Parathyroid adenoma (tissue), 2 donors: ENCODE results near the gene DHX30.

ENCODE experiments used
- H2AFZ ChIP-seq: fragments of 300-600 bp; sonication (generic); one replicate; pipeline ENCODE4 v1.7.0; 2017; ENCODE audit warnings: antibody characterized with exemption, mild to moderate bottlenecking
- H3K27ac ChIP-seq: fragments of 300-600 bp; sonication (generic); one replicate; pipeline ENCODE4 v1.7.0; 2017
- H3K27me3 ChIP-seq: fragments of 300-600 bp; sonication (generic); one replicate; pipeline ENCODE4 v1.7.0; 2017; ENCODE audit warnings: low read length; ENCODE audit not compliant: control insufficient read depth, insufficient read depth
- H3K36me3 ChIP-seq: fragments of 300-600 bp; sonication (generic); one replicate; pipeline ENCODE4 v1.7.0; 2017; ENCODE audit warnings: low read length; ENCODE audit not compliant: control insufficient read depth, insufficient read depth
- H3K4me1 ChIP-seq: fragments of 300-600 bp; sonication (generic); one replicate; pipeline ENCODE4 v1.7.0; 2017; ENCODE audit warnings: control low read depth
- H3K4me2 ChIP-seq: fragments of 300-600 bp; sonication (generic); one replicate; pipeline ENCODE4 v1.7.0; 2017; ENCODE audit warnings: low read length
- H3K4me3 ChIP-seq: fragments of 300-600 bp; sonication (generic); one replicate; pipeline ENCODE4 v1.7.0; 2017; ENCODE audit warnings: low read depth, low read length
- H3K79me2 ChIP-seq: fragments of 300-600 bp; sonication (generic); one replicate; pipeline ENCODE4 v1.7.0; 2017; ENCODE audit warnings: control low read depth
- H3K9ac ChIP-seq: fragments of 300-600 bp; sonication (generic); one replicate; pipeline ENCODE4 v1.7.0; 2017; ENCODE audit warnings: mild to moderate bottlenecking
- H3K9me3 ChIP-seq: fragments of 300-600 bp; sonication (generic); one replicate; pipeline ENCODE4 v1.7.0; 2017; ENCODE audit warnings: low read length; ENCODE audit not compliant: control insufficient read depth
- TF ChIP-seq, protein P1 (sequence below): fragments of 300-600 bp; sonication (generic); IDR thresholded peaks from one replicate; pipeline ENCODE4 v1.7.0; 2017; ENCODE audit warnings: antibody characterized with exemption, mild to moderate bottlenecking
- donor health status: primary hyperparathyroidism.

DHX30 gene

DNA sequence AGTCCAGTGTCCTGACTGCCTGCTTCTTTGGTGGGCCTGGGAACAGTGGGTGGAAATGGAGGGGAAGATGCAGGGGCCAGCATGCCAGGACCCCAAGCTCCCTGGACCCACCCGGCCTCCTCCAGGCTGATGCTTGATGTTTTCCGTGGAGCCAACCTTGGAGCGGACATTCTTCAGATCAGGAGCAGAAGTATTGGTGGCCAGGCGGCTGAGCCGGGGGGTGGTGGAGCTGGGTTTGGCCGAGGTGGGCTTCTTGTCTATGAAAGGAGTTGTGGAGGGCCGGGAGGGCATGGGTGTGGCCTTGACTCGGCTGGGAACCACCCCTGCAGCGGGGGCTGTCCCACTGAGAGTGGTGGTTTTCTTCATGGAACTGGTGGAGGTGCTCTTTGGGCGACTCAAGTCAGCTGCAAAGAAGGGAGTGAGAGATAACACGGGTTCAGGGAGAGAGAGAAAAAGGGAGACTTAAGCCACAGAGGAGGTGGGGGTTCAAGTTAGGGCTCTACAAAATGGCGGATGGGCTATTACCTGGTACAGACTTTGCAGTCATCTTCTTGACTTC, 67.8 kb downstream of the DHX30 start:
- no peaks in the 10 kb centered on the region for H3K36me3 ChIP-seq
- H3K27me3 ChIP-seq = no peaks in the 10 kb centered on the region
- H3K9ac ChIP-seq = no peak overlapping the region
- H3K4me3 ChIP-seq = no peak overlapping the region
- TF ChIP-seq, protein P1, sequence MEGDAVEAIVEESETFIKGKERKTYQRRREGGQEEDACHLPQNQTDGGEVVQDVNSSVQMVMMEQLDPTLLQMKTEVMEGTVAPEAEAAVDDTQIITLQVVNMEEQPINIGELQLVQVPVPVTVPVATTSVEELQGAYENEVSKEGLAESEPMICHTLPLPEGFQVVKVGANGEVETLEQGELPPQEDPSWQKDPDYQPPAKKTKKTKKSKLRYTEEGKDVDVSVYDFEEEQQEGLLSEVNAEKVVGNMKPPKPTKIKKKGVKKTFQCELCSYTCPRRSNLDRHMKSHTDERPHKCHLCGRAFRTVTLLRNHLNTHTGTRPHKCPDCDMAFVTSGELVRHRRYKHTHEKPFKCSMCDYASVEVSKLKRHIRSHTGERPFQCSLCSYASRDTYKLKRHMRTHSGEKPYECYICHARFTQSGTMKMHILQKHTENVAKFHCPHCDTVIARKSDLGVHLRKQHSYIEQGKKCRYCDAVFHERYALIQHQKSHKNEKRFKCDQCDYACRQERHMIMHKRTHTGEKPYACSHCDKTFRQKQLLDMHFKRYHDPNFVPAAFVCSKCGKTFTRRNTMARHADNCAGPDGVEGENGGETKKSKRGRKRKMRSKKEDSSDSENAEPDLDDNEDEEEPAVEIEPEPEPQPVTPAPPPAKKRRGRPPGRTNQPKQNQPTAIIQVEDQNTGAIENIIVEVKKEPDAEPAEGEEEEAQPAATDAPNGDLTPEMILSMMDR = no peak
- no peaks in the 10 kb centered on the region for H3K79me2 ChIP-seq
- H3K9me3 ChIP-seq = no peaks in the 10 kb centered on the region
- no peak overlapping the region for H2AFZ ChIP-seq
- H3K27ac ChIP-seq = no peak overlapping the region
- no peak overlapping the region for H3K4me2 ChIP-seq
- no peaks in the 10 kb centered on the region for H3K4me1 ChIP-seq

DNA sequence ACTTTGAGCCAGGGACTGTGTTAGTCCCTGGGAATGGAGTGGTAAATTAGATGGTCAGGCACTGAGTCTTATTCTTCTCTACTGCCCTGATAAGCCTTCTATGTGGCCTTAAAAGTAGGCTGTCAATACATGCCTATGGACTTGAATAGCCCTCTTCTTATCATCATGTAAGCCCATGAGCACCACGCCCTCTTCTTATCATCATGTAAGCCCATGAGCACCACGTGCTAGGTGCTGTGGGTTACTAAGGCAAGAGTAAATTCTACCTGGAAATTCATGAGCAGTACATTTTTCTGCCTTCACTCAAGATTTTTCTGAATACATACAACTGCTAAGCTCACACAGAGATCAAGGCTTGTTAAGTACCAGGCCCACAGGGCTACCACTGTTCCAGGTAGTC, 68.5 kb downstream of the DHX30 start:
- Histone ChIP-seq H3K4me2 (no peak overlapping the region), H3K36me3 (no peaks in the 10 kb centered on the region), H2AFZ (no peak overlapping the region), H3K4me1 (no peaks in the 10 kb centered on the region), H3K9ac (no peak overlapping the region), H3K4me3 (no peak overlapping the region), H3K9me3 (no peaks in the 10 kb centered on the region), H3K27me3 (no peaks in the 10 kb centered on the region), H3K27ac (no peak overlapping the region), H3K79me2 (no peaks in the 10 kb centered on the region)
- TF ChIP-seq, protein P1 = no peak

DNA sequence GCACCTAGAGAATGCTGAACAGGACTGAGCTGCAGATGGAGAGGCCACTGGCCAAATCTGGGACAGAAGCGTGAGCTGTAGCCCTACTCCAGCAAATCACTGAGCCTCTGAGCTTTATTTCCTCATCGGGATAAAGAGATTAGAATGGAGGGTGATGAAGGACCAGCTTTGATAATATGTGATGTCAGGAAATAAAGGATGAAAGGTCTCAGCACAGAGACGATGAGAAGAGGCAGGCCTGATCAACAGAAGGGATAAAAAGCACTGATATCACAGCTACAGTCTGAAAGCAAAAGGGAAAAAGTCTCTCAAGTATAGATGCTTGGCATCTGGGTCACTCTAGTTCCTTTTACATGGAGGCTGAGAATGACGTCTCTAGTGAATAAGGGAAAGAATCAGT, 70.0 kb downstream of the DHX30 start:
- TF ChIP-seq, protein P1 = no peak
- Histone ChIP-seq H3K27me3 (no peaks in the 10 kb centered on the region), H3K4me3 (no peak overlapping the region), H3K9ac (no peak overlapping the region), H3K9me3 (no peaks in the 10 kb centered on the region), H2AFZ (no peak overlapping the region), H3K36me3 (no peaks in the 10 kb centered on the region), H3K27ac (no peak overlapping the region), H3K79me2 (no peaks in the 10 kb centered on the region), H3K4me2 (no peak overlapping the region), H3K4me1 (no peaks in the 10 kb centered on the region)

DNA sequence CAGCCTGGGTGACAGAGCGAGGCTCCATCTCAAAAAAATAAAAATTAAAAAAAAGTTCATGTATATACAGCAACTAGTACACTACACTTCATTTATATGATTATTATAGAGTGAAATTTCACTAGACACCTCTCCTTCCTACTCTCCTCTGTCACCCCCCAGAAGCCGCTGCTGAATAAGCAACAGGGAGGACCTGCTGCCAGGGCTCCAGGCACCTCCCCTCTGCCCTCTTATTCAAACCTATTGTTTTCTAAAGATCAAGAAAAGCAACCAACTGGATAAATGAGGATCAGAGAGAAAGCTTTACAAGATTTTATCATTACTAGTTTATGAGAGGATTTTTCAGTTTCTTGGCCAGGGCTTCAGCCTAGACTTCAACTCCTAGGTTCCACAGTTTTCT, 71.5 kb downstream of the DHX30 start:
- no peak overlapping the region for H3K27ac ChIP-seq
- H3K4me2 ChIP-seq = no peak overlapping the region
- no peaks in the 10 kb centered on the region for H3K79me2 ChIP-seq
- H2AFZ ChIP-seq = no peak overlapping the region
- no peak overlapping the region for H3K9ac ChIP-seq
- TF ChIP-seq, protein P1 = no peak
- H3K4me1 ChIP-seq = no peaks in the 10 kb centered on the region
- H3K9me3 ChIP-seq = no peaks in the 10 kb centered on the region
- H3K36me3 ChIP-seq = no peaks in the 10 kb centered on the region
- H3K27me3 ChIP-seq = no peaks in the 10 kb centered on the region
- no peak overlapping the region for H3K4me3 ChIP-seq

DNA sequence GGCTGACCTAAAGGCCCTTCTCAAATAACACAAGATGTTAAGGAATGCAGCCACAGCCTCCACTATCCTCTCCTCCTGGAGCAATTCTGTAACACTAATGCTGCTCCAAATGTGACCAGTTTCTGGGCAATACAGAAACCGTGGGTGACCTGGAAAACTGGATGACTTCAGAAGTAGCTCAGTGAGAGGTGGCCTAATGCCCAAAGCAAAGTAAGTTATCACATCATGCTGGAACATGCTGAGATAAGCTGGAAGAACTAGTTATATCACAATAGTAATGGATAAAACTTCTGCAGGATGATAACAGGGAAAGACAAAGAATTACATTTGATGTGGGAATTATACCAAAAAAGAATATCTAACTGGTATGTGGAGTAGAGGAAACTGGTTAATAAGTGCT, 72.0 kb downstream of the DHX30 start:
- Histone ChIP-seq H3K9me3 (no peaks in the 10 kb centered on the region), H3K9ac (no peak overlapping the region), H3K27me3 (no peaks in the 10 kb centered on the region), H3K79me2 (no peaks in the 10 kb centered on the region), H3K27ac (no peak overlapping the region), H3K36me3 (no peaks in the 10 kb centered on the region), H3K4me3 (no peak overlapping the region), H3K4me1 (no peaks in the 10 kb centered on the region), H2AFZ (no peak overlapping the region), H3K4me2 (no peak overlapping the region)
- TF ChIP-seq, protein P1 = no peak
